OCI-LY7 (cell line): ENCODE measurements around the gene TRIP13.

Experiments
- EZH2phosphoT487 ChIP-seq: fragments of 200-600 bp; sonication (generic); IDR thresholded peaks from 2 replicates; pipeline ENCODE4 v1.6.1; 2018; ENCODE audit warnings: low read depth, borderline replicate concordance, mild to moderate bottlenecking, mixed run types, antibody characterized with exemption, low read length, moderate library complexity, mixed read lengths
- TF ChIP-seq, protein P1 (sequence below): fragments of 200-600 bp; sonication (generic); conservative IDR thresholded peaks from 2 replicates; pipeline ENCODE4 v1.5.1; 2014; ENCODE audit warnings: mild to moderate bottlenecking, antibody characterized with exemption, low read length, moderate library complexity, mixed read lengths

DNA sequence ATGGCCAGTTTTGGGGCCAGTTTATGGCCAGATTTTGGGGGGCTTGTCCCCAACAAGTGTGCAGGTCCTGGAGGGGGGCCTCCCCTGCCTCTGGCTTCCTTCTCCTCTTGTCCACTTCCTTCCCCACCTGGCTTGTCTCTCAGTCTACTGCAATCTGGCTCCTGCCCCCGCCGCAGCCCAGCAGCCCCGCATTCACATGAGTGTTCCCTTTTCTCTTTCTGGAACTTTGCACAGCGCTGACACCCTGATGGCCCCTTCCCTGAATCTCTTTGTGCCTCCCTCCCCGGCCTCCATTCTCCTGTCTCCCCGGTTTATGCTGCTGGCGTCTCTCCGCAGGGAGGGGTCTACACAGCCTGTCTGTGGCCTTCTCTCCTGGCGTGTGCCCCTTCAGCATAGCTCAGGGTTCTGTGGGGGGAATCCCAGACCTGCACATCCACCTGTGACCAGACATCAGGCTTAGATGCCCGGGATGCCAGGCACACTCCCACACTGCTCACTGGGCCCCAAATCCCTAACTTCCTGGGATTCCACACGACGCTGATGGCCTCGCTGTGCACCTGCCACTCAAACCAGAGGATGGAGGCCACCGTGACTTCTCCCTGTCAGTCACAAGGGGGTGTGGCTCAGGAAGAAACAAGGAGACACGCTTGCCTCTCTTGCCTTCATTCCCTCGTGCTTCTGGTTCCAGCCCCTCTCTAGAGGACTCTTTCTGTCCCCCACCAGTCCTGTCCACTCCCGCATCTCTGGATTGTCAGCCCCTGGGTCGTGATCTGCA lies 17.5 kb downstream of the TRIP13 start:
- TF ChIP-seq, protein P1, sequence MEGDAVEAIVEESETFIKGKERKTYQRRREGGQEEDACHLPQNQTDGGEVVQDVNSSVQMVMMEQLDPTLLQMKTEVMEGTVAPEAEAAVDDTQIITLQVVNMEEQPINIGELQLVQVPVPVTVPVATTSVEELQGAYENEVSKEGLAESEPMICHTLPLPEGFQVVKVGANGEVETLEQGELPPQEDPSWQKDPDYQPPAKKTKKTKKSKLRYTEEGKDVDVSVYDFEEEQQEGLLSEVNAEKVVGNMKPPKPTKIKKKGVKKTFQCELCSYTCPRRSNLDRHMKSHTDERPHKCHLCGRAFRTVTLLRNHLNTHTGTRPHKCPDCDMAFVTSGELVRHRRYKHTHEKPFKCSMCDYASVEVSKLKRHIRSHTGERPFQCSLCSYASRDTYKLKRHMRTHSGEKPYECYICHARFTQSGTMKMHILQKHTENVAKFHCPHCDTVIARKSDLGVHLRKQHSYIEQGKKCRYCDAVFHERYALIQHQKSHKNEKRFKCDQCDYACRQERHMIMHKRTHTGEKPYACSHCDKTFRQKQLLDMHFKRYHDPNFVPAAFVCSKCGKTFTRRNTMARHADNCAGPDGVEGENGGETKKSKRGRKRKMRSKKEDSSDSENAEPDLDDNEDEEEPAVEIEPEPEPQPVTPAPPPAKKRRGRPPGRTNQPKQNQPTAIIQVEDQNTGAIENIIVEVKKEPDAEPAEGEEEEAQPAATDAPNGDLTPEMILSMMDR = no peak
- no peak for TF ChIP-seq EZH2phosphoT487
